Smooth muscle cell (in vitro differentiated cells): Measurements from ENCODE around the gene DIDO1. TPM values are rescaled to one million over a fixed set of nuclear protein-coding genes. Genes with fewer than 3 reads are reported as not detected.

Experiments used
- DNase-seq: peaks from one replicate; lab custom pipeline; 2025; ENCODE audit not compliant: unreplicated experiment; lab: John Stamatoyannopoulos, UW
- H2AFZ ChIP-seq: fragments of 200-600 bp; sonication (generic); 2 replicates; pipeline ENCODE4 v1.6.0; 2016; ENCODE audit warnings: antibody characterized with exemption, low read depth, mild to moderate bottlenecking
- H3F3A ChIP-seq: fragments of 200-600 bp; sonication (generic); 2 replicates; pipeline ENCODE4 v1.6.0; 2017; ENCODE audit warnings: antibody characterized with exemption, low read depth
- H3K27ac ChIP-seq: fragments of 200-600 bp; sonication (generic); 2 replicates; pipeline ENCODE4 v1.5.1; 2016; ENCODE audit warnings: low read depth, mild to moderate bottlenecking
- H3K27me3 ChIP-seq: fragments of 200-600 bp; sonication (generic); 2 replicates; pipeline ENCODE4 v1.6.1; 2016; ENCODE audit warnings: low read depth, mild to moderate bottlenecking
- H3K36me3 ChIP-seq: fragments of 200-600 bp; sonication (generic); 2 replicates; pipeline ENCODE4 v1.5.1; 2016; ENCODE audit warnings: low read depth
- H3K4me1 ChIP-seq: fragments of 200-600 bp; sonication (generic); 2 replicates; pipeline ENCODE4 v1.5.1; 2016; ENCODE audit warnings: low read depth
- H3K4me2 ChIP-seq: fragments of 200-600 bp; sonication (generic); 2 replicates; pipeline ENCODE4 v1.6.0; 2016; ENCODE audit warnings: mild to moderate bottlenecking
- H3K4me3 ChIP-seq: fragments of 200-600 bp; sonication (generic); 2 replicates; pipeline ENCODE4 v1.5.1; 2016; ENCODE audit warnings: mild to moderate bottlenecking
- H3K79me2 ChIP-seq: fragments of 200-600 bp; sonication (generic); 2 replicates; pipeline ENCODE4 v1.6.0; 2016; ENCODE audit warnings: low read depth, mild to moderate bottlenecking
- H3K9ac ChIP-seq: fragments of 200-600 bp; sonication (generic); 2 replicates; pipeline ENCODE4 v1.6.0; 2016; ENCODE audit warnings: low read depth
- H3K9me3 ChIP-seq: fragments of 200-600 bp; sonication (generic); replicated peaks from 2 replicates; pipeline ENCODE4 v1.5.1; 2016; ENCODE audit warnings: low read depth
- H4K20me1 ChIP-seq: fragments of 200-600 bp; sonication (generic); 2 replicates; pipeline ENCODE4 v1.6.0; 2016; ENCODE audit warnings: low read depth
- CTCF ChIP-seq: fragments of 200-600 bp; sonication (generic); IDR thresholded peaks from 2 replicates; pipeline ENCODE4 v1.5.1; 2017; ENCODE audit warnings: borderline replicate concordance, mild to moderate bottlenecking, antibody characterized with exemption; ENCODE audit not compliant: insufficient read depth, poor library complexity, severe bottlenecking
- WGBS: methylation state at CpG from one replicate; pipeline ENCODE4 v1.1.7; 2016; ENCODE audit warnings: low lambda C conversion rate; 5-methylcytosine and 5-hydroxymethylcytosine counted together
- polyA plus RNA-seq: library from polyadenylated mRNA; unstranded; fragments of >200 nt; fragmentation: Nextera tagmentation; extraction: Ambion mirVana; gene quantifications from 2 replicates; pipeline ENCODE4 v1.2.1, GENCODE V29; 2016
- total RNA-seq: library from RNA; depleted of rRNA; stranded (reverse); fragments of >200 nt; gene quantifications from 2 replicates; pipeline ENCODE4 v1.2.3, GENCODE V29; 2014

DIDO1 gene
- total and polyA plus RNA-seq, 2 experiments from 2014 or later: 16.0 to 25.8 TPM

DNA sequence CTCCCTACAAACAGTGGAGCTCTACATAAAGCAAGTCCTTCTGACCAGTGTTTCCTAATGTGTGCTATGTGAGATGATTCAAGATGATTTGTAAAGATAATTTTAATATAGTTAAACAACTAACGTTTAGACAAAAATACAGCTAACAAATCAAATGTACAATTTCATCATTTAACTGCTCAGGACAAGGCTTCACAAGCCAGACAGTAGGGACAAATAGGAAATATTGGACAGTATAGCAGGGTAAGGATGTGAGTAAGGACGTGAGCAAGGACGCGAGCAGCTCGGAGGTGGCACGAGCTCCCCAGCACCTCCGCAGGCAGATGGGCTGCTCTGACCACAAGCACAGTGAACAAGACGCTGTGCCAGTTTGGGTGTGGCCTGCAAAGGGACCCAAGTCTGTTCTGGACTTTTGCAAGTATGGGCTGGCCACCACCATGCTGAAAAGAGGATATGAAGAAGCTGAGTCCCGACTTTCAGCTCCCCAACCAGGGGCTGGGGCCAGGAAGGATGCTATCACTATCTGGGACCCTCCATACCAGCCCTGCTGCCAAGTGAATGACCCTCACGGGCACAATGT is 14.5 kb downstream of the DIDO1 start:
- no peak overlapping the region for H3K9ac ChIP-seq
- H3K27ac ChIP-seq: no peak overlapping the region
- peaks cover 100% of the 10 kb centered on the region for H4K20me1 ChIP-seq
- no peaks in the 10 kb centered on the region for H3K27me3 ChIP-seq
- no peak for DNase-seq
- peaks cover 26% of the 10 kb centered on the region for H3K4me1 ChIP-seq
- H3K4me3 ChIP-seq: no peak overlapping the region
- TF ChIP-seq CTCF: no peak
- WGBS: 95% methylated on average over 10 of the region's 10 CpGs
- peaks cover 3% of the 10 kb centered on the region for H3F3A ChIP-seq
- peaks cover 8% of the 10 kb centered on the region for H3K36me3 ChIP-seq
- H3K9me3 ChIP-seq: no peaks in the 10 kb centered on the region
- H2AFZ ChIP-seq: no peak overlapping the region
- peaks cover 99% of the 10 kb centered on the region for H3K79me2 ChIP-seq
- no peak overlapping the region for H3K4me2 ChIP-seq

GRCh38 chr20:62910777-62911497 is 15.4 kb downstream of the DIDO1 start:
- no peak overlapping the region for H3K4me2 ChIP-seq
- DNase-seq: no peak
- H2AFZ ChIP-seq: no peak overlapping the region
- TF ChIP-seq CTCF: no peak
- H4K20me1 ChIP-seq: peaks cover 100% of the 10 kb centered on the region
- H3F3A ChIP-seq: peaks cover 6% of the 10 kb centered on the region
- H3K9me3 ChIP-seq: no peaks in the 10 kb centered on the region
- no peaks in the 10 kb centered on the region for H3K27me3 ChIP-seq
- no peak overlapping the region for H3K27ac ChIP-seq
- H3K4me1 ChIP-seq: peaks cover 18% of the 10 kb centered on the region
- WGBS: 97% methylated on average over 45 of the region's 45 CpGs
- H3K36me3 ChIP-seq: peaks cover 12% of the 10 kb centered on the region
- H3K4me3 ChIP-seq: no peak overlapping the region
- H3K9ac ChIP-seq: no peak overlapping the region
- H3K79me2 ChIP-seq: peaks cover 92% of the 10 kb centered on the region

DNA sequence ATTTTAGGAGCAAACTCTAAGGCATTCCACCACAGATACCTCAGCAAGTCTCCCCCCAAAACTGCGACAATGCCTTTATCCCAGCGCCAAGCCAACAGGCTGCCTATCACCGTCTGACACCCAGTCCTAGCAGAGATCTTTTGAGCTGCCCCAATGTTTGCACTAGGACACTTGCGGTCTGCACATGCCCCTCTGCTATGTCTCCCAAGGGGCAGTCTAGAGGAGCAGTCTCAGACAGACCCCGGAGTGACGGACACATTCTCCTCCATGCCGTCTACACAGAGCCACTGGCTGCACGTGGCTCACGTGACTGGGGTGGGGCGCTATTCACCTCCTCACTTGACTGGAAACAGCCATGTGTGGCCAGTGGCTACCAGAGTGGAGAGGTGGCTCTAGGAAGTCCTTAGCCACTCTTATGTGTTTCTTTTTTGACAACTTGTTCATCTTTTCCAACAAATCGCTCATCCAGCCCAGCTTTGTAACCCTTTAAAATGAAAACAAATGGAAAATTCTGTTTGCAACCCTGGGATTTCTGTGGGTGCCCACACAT is 16.0 kb downstream of the DIDO1 start:
- TF ChIP-seq CTCF: no peak
- peaks cover 100% of the 10 kb centered on the region for H4K20me1 ChIP-seq

More for the DNA sequence above, 16.0 kb downstream of the DIDO1 start:
- H3K4me1 ChIP-seq: peaks cover 11% of the 10 kb centered on the region
- H3K9me3 ChIP-seq: no peaks in the 10 kb centered on the region
- H2AFZ ChIP-seq: no peak overlapping the region
- H3K9ac ChIP-seq: no peak overlapping the region
- WGBS: 99% methylated on average over 11 of the region's 11 CpGs
- peaks cover 11% of the 10 kb centered on the region for H3F3A ChIP-seq
- H3K36me3 ChIP-seq: peaks cover 19% of the 10 kb centered on the region
- H3K27me3 ChIP-seq: no peaks in the 10 kb centered on the region
- H3K27ac ChIP-seq: no peak overlapping the region
- peaks cover 86% of the 10 kb centered on the region for H3K79me2 ChIP-seq
- DNase-seq: no peak
- H3K4me3 ChIP-seq: no peak overlapping the region
- no peak overlapping the region for H3K4me2 ChIP-seq
